ENCODE data around the gene CENATAC.

DNA sequence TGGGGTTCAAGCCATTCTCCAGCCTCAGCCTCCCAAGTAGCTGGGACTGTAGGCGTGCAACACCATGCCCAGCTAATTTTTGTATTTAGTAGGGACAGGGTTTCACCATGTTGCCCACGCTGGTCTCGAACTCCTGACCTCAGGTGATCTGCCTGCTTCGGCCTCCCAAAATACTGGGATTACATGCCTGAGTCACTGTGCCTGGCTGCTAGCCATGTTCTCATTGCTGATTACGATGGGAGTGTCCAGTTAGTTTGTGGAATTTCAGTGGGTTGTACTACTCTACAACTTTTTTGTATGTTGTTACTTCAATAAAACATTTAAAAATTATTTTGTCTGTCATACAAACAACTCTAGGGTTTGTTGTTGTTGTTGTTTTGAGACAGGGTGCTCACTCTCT, 64.8 kb downstream of the CENATAC start:
- TF ChIP-seq EZH2 (IDR thresholded peaks at IDR 0.05; ENCODE audit: borderline replicate concordance, insufficient read depth, low read depth, low read length, poor library complexity, severe bottlenecking), result no peak
- TF ChIP-seq, protein P1, sequence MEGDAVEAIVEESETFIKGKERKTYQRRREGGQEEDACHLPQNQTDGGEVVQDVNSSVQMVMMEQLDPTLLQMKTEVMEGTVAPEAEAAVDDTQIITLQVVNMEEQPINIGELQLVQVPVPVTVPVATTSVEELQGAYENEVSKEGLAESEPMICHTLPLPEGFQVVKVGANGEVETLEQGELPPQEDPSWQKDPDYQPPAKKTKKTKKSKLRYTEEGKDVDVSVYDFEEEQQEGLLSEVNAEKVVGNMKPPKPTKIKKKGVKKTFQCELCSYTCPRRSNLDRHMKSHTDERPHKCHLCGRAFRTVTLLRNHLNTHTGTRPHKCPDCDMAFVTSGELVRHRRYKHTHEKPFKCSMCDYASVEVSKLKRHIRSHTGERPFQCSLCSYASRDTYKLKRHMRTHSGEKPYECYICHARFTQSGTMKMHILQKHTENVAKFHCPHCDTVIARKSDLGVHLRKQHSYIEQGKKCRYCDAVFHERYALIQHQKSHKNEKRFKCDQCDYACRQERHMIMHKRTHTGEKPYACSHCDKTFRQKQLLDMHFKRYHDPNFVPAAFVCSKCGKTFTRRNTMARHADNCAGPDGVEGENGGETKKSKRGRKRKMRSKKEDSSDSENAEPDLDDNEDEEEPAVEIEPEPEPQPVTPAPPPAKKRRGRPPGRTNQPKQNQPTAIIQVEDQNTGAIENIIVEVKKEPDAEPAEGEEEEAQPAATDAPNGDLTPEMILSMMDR (IDR thresholded peaks at IDR 0.05), result no peak

All from B cell (primary cell).